IPS-15b (cell line): ENCODE results near the gene TRIM49D2.
"Not testable (repeated sequence)": the region's sequence is repeated elsewhere in the genome, so short reads cannot be mapped to it uniquely, and the experiment has no call there.

Experiments
- H3K27me3 ChIP-seq: one replicate; pipeline ENCODE4 v1.6.1; 2013; ENCODE audit warnings: low read length; ENCODE audit not compliant: control insufficient read depth, insufficient read depth
- H3K36me3 ChIP-seq: one replicate; pipeline ENCODE4 v1.6.1; 2013; ENCODE audit warnings: low read length; ENCODE audit not compliant: control insufficient read depth, insufficient read depth
- H3K4me1 ChIP-seq: one replicate; pipeline ENCODE4 v1.6.1; 2013; ENCODE audit warnings: mild to moderate bottlenecking, low read length; ENCODE audit not compliant: control insufficient read depth, insufficient read depth
- H3K4me3 ChIP-seq: one replicate; pipeline ENCODE4 v1.5.1; 2013; ENCODE audit warnings: low read depth, low read length
- H3K9ac ChIP-seq: one replicate; pipeline ENCODE4 v1.6.1; 2013; ENCODE audit warnings: low read depth, mild to moderate bottlenecking, low read length
- H3K9me3 ChIP-seq: one replicate; pipeline ENCODE4 v1.6.1; 2013; ENCODE audit warnings: mild to moderate bottlenecking, low read length; ENCODE audit not compliant: control insufficient read depth, insufficient read depth

The TRIM49D2 gene

DNA sequence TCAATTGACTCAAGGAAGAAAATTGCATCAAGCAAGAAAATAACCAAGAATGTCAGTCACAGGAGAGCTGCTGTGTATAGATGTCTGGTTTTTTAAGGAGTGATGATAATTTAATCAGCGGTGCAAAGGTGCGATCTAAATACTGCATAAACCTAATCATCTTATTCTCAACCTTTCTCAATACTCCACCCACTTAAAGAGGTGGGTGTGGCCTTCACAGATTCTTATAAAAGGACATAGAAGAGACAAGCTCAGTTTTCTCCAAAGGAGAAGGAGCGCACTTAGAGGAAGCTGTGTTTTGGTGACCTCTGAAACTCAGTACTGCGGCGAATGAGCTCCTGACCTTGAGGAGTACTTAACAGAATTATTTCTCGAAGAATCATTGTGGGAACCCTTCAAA lies at the start of gene TRIM49D2:
TRIM49D2 (plus strand) TSS at position 301 of the 400 bp plus-strand sequence. CDS start 2,698 bp downstream, outside the sequence.
- H3K9me3 ChIP-seq, H3K4me1 ChIP-seq, H3K4me3 ChIP-seq, H3K36me3 ChIP-seq, H3K9ac ChIP-seq, H3K27me3 ChIP-seq: not testable (repeated sequence)

GRCh38 chr11:89877511-89877910 lies 46.4 kb upstream of the TRIM49D2 start:
- not testable (repeated sequence) for H3K36me3 ChIP-seq, H3K9ac ChIP-seq, H3K27me3 ChIP-seq, H3K4me1 ChIP-seq, H3K4me3 ChIP-seq, H3K9me3 ChIP-seq

DNA sequence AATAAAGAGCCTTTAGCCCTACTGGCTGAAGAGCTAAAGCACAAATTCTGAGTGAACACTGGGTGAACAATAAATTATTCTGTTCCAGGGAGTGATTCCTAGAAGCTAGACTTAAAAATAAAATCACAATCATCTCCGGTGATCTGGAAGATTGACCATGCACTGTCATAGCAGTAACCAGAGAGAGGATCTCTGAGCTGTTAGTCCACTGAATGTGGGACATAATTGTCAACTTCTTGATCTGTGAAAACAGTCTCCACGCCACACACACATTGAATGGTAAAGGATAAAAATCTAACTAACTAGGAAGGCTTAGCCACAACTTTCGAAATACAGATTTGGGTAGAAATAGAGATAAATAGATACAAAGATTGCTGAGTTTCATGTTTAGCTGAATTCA lies 30.6 kb upstream of the TRIM49D2 start:
- H3K9me3 ChIP-seq, H3K27me3 ChIP-seq, H3K36me3 ChIP-seq, H3K4me1 ChIP-seq, H3K9ac ChIP-seq, H3K4me3 ChIP-seq: not testable (repeated sequence)

- H3K4me1 ChIP-seq, H3K27me3 ChIP-seq, H3K4me3 ChIP-seq: not testable (repeated sequence)
Observed at GRCh38 chr11:89900809-89901208, 23.1 kb upstream of the TRIM49D2 start.

GRCh38 chr11:89922195-89922660 lies 1.6 kb upstream of the TRIM49D2 start, which contains the start of gene TRIM49D1:
Gene TRIM49D1 (minus strand): TSS chr11:89922245. CDS start chr11:89917710, 4,535 bp downstream.
- H3K27me3 ChIP-seq = no peaks in the 10 kb centered on the region
- H3K36me3 ChIP-seq = no peaks in the 10 kb centered on the region
- H3K4me1 ChIP-seq = no peaks in the 10 kb centered on the region
- H3K9ac ChIP-seq = no peak within 1 kb of the TSS
- no peaks in the 10 kb centered on the region for H3K9me3 ChIP-seq
- H3K4me3 ChIP-seq = no peak within 1 kb of the TSS

More at GRCh38 chr11:89900809-89901208, 23.1 kb upstream of the TRIM49D2 start:
- H3K36me3 ChIP-seq, H3K9me3 ChIP-seq, H3K9ac ChIP-seq: not testable (repeated sequence)

- H3K4me3 ChIP-seq, H3K36me3 ChIP-seq, H3K27me3 ChIP-seq, H3K4me1 ChIP-seq, H3K9ac ChIP-seq, H3K9me3 ChIP-seq: not testable (repeated sequence)
Observed at GRCh38 chr11:89960833-89961232, 37.0 kb downstream of the TRIM49D2 start.

DNA sequence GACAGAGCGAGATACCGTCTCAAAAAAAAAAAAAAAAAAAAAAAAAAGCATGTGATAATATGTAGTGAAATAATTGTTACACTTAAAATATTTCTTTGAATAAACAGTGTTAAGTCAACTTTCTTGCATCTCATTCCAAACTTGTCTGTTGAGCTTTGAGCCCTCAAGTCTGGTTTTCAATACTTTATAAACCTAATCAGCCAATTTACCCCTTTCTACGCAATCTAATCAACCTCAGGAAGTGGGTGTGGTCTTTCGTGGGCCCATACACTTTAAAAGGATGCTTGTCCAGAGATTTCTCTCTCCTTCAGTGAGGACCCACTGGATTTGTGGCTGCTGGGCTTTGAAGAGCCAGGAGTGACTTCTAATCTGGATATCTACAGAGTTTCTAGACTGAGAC lies 41.9 kb downstream of the TRIM49D2 start, which contains the start of gene TRIM64:
TRIM64 (plus strand) TSS at position 301 of the 400 bp plus-strand sequence. CDS start 2,467 bp downstream, outside the sequence.
- H3K27me3 ChIP-seq, H3K9ac ChIP-seq, H3K4me1 ChIP-seq, H3K4me3 ChIP-seq, H3K9me3 ChIP-seq, H3K36me3 ChIP-seq: not testable (repeated sequence)
